Uterus (tissue), 4 donors: ENCODE data around the gene MEIOB. TPM values are rescaled to one million over a fixed set of nuclear protein-coding genes. Genes with fewer than 3 reads are reported as not detected.
"Not testable (repeated sequence)": the region's sequence is repeated elsewhere in the genome, so short reads cannot be mapped to it uniquely, and the experiment has no call there.

ENCODE experiments used
- DNase-seq, 2 donors: peaks; one replicate each; pipeline ENCODE4 v3.0.0-alpha.2; 2019 to 2020
- H3K27ac ChIP-seq, 2 donors: fragments of 200-600 bp; sonication (generic); 1 replicate in 1 of 2; 2 replicates in 1 of 2; pipeline ENCODE4 v1.5.1; 2016 to 2018
- H3K27me3 ChIP-seq, 2 donors: fragments of 200-600 bp; sonication (generic); one replicate each; pipeline ENCODE4 v1.5.1; 2018 to 2019; ENCODE audit warnings: control low read depth in 1 of 2
- H3K36me3 ChIP-seq, 2 donors: fragments of 200-600 bp; sonication (generic); one replicate each; pipeline ENCODE4 v1.5.1; 2019; ENCODE audit warnings: control low read depth in 1 of 2
- H3K4me1 ChIP-seq, 2 donors: fragments of 200-600 bp; sonication (generic); one replicate each; pipeline ENCODE4 v1.5.1; 2018 to 2019; ENCODE audit warnings: control low read depth in 1 of 2
- H3K4me3 ChIP-seq, 2 donors: fragments of 200-600 bp; sonication (generic); 1 replicate in 1 of 2; 2 replicates in 1 of 2; pipeline ENCODE4 v1.5.1; 2018 to 2019; ENCODE audit warnings: mild to moderate bottlenecking in 1 of 2
- H3K9me3 ChIP-seq, 2 donors: fragments of 200-600 bp; sonication (generic); one replicate each; pipeline ENCODE4 v1.5.1; 2019; ENCODE audit warnings: control low read depth in 1 of 2
- POLR2A ChIP-seq, 2 donors: fragments of 450-650 bp; IDR thresholded peaks; one replicate each; pipeline ENCODE4 v1.6.1; 2016; ENCODE audit warnings: antibody characterized with exemption in 2 of 2, mild to moderate bottlenecking in 1 of 2, moderate library complexity in 1 of 2
- intact Hi-C: fragments of 100-400 bp; cut with DNase I; formaldehyde crosslinking; loops from one replicate; pipeline ENCODE4 v1.15.1; 2023; ENCODE audit warnings: low total_unique reads
- total RNA-seq, 4 donors: library from RNA; depleted of rRNA in 3 of 4; stranded (reverse); fragments of >200 nt in 3 of 4; gene quantifications; one replicate each; pipeline versions ENCODE4 v1.1.0 to v1.2.4, GENCODE V29; 2014 to 2023
- TF ChIP-seq, protein P1 (sequence below), 4 experiments: fragments of 200-600 bp in 2 of 4; fragments of 450-650 bp in 2 of 4; sonication (generic) in 2 of 4; IDR thresholded peaks; one replicate each; pipeline ENCODE4 v1.5.1; 2016 to 2019; ENCODE audit warnings: antibody characterized with exemption in 4 of 4, mild to moderate bottlenecking in 2 of 4, moderate library complexity in 1 of 4
- donor health status: DM: yes; HTN: yes; CAD: no.

MEIOB gene, protein sequence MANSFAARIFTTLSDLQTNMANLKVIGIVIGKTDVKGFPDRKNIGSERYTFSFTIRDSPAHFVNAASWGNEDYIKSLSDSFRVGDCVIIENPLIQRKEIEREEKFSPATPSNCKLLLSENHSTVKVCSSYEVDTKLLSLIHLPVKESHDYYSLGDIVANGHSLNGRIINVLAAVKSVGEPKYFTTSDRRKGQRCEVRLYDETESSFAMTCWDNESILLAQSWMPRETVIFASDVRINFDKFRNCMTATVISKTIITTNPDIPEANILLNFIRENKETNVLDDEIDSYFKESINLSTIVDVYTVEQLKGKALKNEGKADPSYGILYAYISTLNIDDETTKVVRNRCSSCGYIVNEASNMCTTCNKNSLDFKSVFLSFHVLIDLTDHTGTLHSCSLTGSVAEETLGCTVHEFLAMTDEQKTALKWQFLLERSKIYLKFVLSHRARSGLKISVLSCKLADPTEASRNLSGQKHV
- under 1 TPM in 2 of 4 donors, not detected in 2; 0.48 to 0.76 TPM for total RNA-seq

DNA sequence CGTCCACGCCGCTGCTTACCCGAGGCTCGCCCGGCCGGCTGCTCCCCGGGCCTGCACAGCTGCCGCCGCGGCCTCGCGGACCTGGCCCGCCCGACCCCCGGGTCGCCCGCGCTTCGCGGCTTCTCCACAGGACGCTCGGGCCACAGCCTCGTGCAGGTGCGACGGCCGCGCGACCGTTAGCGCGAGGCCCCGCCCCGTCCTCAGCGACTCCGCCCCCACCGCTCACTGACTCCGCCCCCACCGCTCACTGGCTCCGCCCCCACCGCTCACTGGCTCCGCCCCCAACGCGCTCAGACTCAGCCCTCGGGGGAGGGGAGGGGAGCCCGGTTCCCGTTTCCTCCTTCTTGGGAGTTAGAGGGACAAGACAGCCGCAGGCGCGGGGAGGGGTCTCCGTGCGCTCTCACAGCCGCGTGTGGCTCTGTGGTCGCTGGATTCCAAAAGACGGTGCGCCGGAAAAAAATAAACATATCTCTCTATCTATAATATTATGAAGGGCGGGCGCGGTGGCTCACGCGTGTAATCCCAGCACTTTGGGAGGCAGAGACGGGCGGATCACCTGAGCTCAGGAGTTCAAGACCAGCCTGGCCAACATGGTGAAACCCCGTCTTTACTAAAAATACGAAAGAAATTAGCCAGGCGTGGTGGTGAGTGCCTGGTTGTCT is at the start of gene MEIOB:
Gene MEIOB (minus strand): TSS at position 191 of the 662 bp plus-strand sequence. CDS start 3,989 bp downstream, outside the sequence.
- Histone ChIP-seq H3K9me3 (no peaks in the 10 kb centered on the region), H3K4me3 (no peak within 1 kb of the TSS), H3K27ac (no peak within 1 kb of the TSS), H3K4me1 (peaks cover 0 to 4% of the 10 kb centered on the region in 2 donors), H3K27me3 (peaks cover 5 to 12% of the 10 kb centered on the region in 2 donors), H3K36me3 (no peaks in the 10 kb centered on the region)
- TF ChIP-seq, protein P1, sequence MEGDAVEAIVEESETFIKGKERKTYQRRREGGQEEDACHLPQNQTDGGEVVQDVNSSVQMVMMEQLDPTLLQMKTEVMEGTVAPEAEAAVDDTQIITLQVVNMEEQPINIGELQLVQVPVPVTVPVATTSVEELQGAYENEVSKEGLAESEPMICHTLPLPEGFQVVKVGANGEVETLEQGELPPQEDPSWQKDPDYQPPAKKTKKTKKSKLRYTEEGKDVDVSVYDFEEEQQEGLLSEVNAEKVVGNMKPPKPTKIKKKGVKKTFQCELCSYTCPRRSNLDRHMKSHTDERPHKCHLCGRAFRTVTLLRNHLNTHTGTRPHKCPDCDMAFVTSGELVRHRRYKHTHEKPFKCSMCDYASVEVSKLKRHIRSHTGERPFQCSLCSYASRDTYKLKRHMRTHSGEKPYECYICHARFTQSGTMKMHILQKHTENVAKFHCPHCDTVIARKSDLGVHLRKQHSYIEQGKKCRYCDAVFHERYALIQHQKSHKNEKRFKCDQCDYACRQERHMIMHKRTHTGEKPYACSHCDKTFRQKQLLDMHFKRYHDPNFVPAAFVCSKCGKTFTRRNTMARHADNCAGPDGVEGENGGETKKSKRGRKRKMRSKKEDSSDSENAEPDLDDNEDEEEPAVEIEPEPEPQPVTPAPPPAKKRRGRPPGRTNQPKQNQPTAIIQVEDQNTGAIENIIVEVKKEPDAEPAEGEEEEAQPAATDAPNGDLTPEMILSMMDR (IDR thresholded peaks at IDR 0.05) = no peak
- TF ChIP-seq POLR2A (IDR thresholded peaks at IDR 0.05) = no peak
- no peak for DNase-seq
- intact Hi-C loops = no loop called here

DNA sequence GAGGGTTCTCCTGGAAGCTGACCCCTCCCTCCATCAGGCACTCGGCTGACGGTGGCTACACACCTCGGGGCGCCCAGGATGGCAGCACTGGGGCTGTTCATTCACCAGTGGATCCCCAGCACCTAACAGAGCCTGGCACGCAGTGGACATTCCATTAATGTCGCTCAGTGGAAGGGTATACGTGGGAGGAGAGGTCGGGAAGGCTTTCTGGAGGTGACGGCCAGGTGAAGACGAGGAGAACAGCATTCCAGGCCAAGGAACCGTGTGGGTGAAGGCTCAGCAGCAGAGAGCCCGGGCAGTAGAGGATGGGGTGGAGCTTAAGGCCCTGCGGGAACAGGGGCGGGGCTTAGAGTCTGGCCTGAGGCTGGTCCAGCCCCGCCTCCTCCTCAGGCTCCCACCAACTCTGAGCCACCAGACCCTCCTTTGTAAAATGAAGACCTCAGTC is 48.8 kb upstream of the MEIOB start:
- TF ChIP-seq POLR2A (IDR thresholded peaks at IDR 0.05) = no peak
- TF ChIP-seq, protein P1 (IDR thresholded peaks at IDR 0.05) = no peak
- DNase-seq = no peak
- Histone ChIP-seq H3K36me3 (no peaks in the 10 kb centered on the region), H3K4me1 (peaks cover 0 to 7% of the 10 kb centered on the region in 2 donors), H3K4me3 (no peak overlapping the region), H3K27ac (no peak overlapping the region), H3K9me3 (no peaks in the 10 kb centered on the region), H3K27me3 (peaks cover 0 to 12% of the 10 kb centered on the region in 2 donors)
- intact Hi-C loops = no loop called here

DNA sequence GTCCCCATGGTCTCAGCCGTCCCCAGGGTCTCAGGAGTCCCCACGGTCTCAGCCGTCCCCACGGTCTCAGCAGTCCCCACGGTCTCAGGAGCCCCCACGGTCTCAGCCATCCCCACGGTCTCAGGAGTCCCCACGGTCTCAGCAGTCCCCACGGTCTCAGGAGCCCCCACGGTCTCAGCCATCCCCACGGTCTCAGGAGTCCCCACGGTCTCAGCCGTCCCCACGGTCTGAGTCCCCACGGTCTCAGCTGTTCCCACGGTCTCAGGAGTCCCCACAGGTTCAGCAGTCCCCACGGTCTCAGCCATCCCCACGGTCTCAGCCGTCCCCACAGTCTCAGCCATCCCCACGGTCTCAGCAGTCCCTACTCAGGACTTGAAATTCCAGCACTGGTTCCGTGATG is 48.2 kb upstream of the MEIOB start:
- DNase-seq, H3K4me3 ChIP-seq, H3K4me1 ChIP-seq, intact Hi-C loops, H3K9me3 ChIP-seq, H3K36me3 ChIP-seq, H3K27ac ChIP-seq: not testable (repeated sequence)
- peaks cover 0 to 12% of the 10 kb centered on the region in 2 donors for H3K27me3 ChIP-seq

DNA sequence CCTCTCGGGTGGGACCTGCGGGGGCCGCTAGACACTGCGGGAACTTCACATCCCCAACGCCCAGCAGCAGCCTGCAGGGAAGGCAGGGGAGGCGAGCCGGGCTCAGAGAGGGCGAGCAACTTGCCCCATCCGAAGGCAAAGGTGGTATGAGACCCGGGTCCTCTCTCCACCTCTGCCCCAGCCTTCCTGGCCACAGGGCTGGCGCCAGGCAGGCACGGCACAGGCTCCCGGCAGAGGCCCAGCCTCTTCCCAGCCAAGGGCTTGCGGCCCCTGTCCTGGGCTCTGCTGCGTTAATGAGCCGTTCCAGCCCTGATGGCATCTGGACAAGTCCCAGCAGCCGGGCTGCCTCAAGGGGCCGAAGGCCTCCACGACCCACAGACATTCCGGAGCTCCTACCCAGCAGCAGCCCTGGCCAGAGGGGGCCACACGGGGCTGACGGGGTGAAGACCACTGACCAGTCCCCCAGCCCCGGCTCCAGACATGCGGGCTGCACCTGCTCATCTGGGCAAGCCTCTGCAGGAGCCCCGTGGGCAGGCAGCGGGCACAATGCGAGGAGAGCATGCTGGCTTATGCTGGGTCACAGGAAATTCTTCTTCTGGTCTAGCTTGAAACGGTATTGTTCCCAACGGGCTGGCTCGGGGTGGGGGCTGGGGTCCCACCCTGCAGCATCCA is 47.5 kb upstream of the MEIOB start:
- no peak for TF ChIP-seq POLR2A (IDR thresholded peaks at IDR 0.05)
- TF ChIP-seq, protein P1 (IDR thresholded peaks at IDR 0.05) = no peak
- intact Hi-C loops = no loop called here
- no peak for DNase-seq
- Histone ChIP-seq H3K9me3 (no peaks in the 10 kb centered on the region), H3K4me3 (no peak overlapping the region), H3K4me1 (peaks cover 0 to 7% of the 10 kb centered on the region in 2 donors), H3K27me3 (peaks cover 0 to 12% of the 10 kb centered on the region in 2 donors), H3K36me3 (no peaks in the 10 kb centered on the region), H3K27ac (no peak overlapping the region)
